OCI-LY3 (cell line): ENCODE results near the gene METAP1.

ENCODE experiments used
- H2AFZ ChIP-seq: fragments of 200-600, 300-600 bp; shearing (Covaris generic); 2 replicates; pipeline ENCODE4 v1.6.0; 2014; ENCODE audit warnings: antibody characterized with exemption, low read depth, low read length
- H3K27ac ChIP-seq: fragments of 200-600, 300-600 bp; sonication (generic); 2 replicates; pipeline ENCODE4 v1.5.1; 2014; ENCODE audit warnings: mild to moderate bottlenecking, low read length, moderate library complexity, mixed read lengths
- H3K27me3 ChIP-seq: fragments of 200-600, 300-600 bp; sonication (generic); 2 replicates; pipeline ENCODE4 v1.6.1; 2014; ENCODE audit warnings: low read depth, low read length, mixed read lengths
- H3K36me3 ChIP-seq: fragments of 200-600, 300-600 bp; sonication (generic); replicated peaks from 2 replicates; pipeline ENCODE3; 2014; ENCODE audit warnings: low read depth, low read length, mixed read lengths
- H3K4me1 ChIP-seq: fragments of 300-600, 200-600 bp; sonication (generic); 2 replicates; pipeline ENCODE4 v1.6.1; 2014; ENCODE audit warnings: low read length, mixed read lengths
- H3K4me2 ChIP-seq: fragments of 200-600, 300-600 bp; sonication (generic); 2 replicates; pipeline ENCODE4 v1.6.1; 2014; ENCODE audit warnings: low read length, mixed read lengths
- H3K4me3 ChIP-seq: fragments of 300-600, 200-600 bp; sonication (generic); 2 replicates; pipeline ENCODE4 v1.5.1; 2014; ENCODE audit warnings: antibody characterized with exemption, mild to moderate bottlenecking, low read length, moderate library complexity
- H3K79me2 ChIP-seq: fragments of 300-600, 200-600 bp; shearing (Covaris generic); 2 replicates; pipeline ENCODE4 v1.6.1; 2014; ENCODE audit warnings: mild to moderate bottlenecking, low read length, mixed read lengths
- H3K9ac ChIP-seq: fragments of 300-600, 200-600 bp; shearing (Covaris generic); 2 replicates; pipeline ENCODE4 v1.6.0; 2014; ENCODE audit warnings: mild to moderate bottlenecking, low read length, moderate library complexity
- H3K9me3 ChIP-seq: fragments of 200-600, 300-600 bp; shearing (Covaris generic); 2 replicates; pipeline ENCODE4 v1.6.1; 2014; ENCODE audit warnings: low read length, mixed read lengths; ENCODE audit not compliant: insufficient read depth
- H4K20me1 ChIP-seq: fragments of 200-600, 300-600 bp; sonication (generic); 2 replicates; pipeline ENCODE4 v1.6.1; 2016; ENCODE audit warnings: low read length, mixed read lengths; ENCODE audit not compliant: insufficient read depth
- CTCF ChIP-seq: fragments of 200-600, 300-600 bp; sonication (generic); IDR thresholded peaks from 2 replicates; pipeline ENCODE4 v1.5.1; 2014; ENCODE audit warnings: antibody characterized with exemption, low read length, low read depth
- EZH2phosphoT487 ChIP-seq: fragments of 200-600 bp; shearing (Covaris generic); IDR thresholded peaks from 2 replicates; pipeline ENCODE4 v1.6.1; 2018; ENCODE audit warnings: antibody characterized with exemption, mixed run types, low read depth

METAP1 gene

GRCh38 chr4:98993419-98994071 lies 2.0 kb upstream of the METAP1 start:
- Histone ChIP-seq H3K9ac (no peak overlapping the region), H3K4me1 (peaks cover 13% of the 10 kb centered on the region), H4K20me1 (peaks cover 13% of the 10 kb centered on the region), H3K4me3 (no peak overlapping the region), H2AFZ (no peak overlapping the region), H3K27ac (no peak overlapping the region), H3K27me3 (no peaks in the 10 kb centered on the region), H3K9me3 (no peaks in the 10 kb centered on the region), H3K79me2 (peaks cover 30% of the 10 kb centered on the region), H3K36me3 (no peaks in the 10 kb centered on the region), H3K4me2 (no peak overlapping the region)
- no peak for TF ChIP-seq EZH2phosphoT487
- no peak for TF ChIP-seq CTCF

GRCh38 chr4:98994474-98995182 lies 893 bp upstream of the METAP1 start:
- Histone ChIP-seq H3K9ac (peak overlapping the region; percentile 73), H2AFZ (peak overlapping the region; percentile 99), H3K4me2 (peak overlapping the region; percentile 81), H3K79me2 (peaks cover 41% of the 10 kb centered on the region), H3K36me3 (no peaks in the 10 kb centered on the region), H3K4me1 (peaks cover 13% of the 10 kb centered on the region), H3K27ac (peak overlapping the region; percentile 57), H3K27me3 (no peaks in the 10 kb centered on the region), H3K4me3 (peak overlapping the region; percentile 90), H3K9me3 (no peaks in the 10 kb centered on the region), H4K20me1 (peaks cover 20% of the 10 kb centered on the region)
- TF ChIP-seq EZH2phosphoT487: no peak
- TF ChIP-seq CTCF: no peak

GRCh38 chr4:98996056-98996764 lies 689 bp downstream of the METAP1 start:
- Histone ChIP-seq H3K4me3 (peak overlapping the region; percentile 88), H3K9me3 (no peaks in the 10 kb centered on the region), H3K27ac (peak overlapping the region; percentile 73), H3K4me2 (peak overlapping the region; percentile 87), H3K27me3 (no peaks in the 10 kb centered on the region), H3K79me2 (peaks cover 57% of the 10 kb centered on the region), H3K9ac (peak overlapping the region; percentile 88), H3K4me1 (peaks cover 13% of the 10 kb centered on the region), H4K20me1 (peaks cover 33% of the 10 kb centered on the region), H2AFZ (no peak overlapping the region), H3K36me3 (no peaks in the 10 kb centered on the region)
- TF ChIP-seq EZH2phosphoT487: no peak
- no peak for TF ChIP-seq CTCF

- peak overlapping the region; percentile 87 for H3K4me2 ChIP-seq
- peaks cover 39% of the 10 kb centered on the region for H4K20me1 ChIP-seq
- no peak overlapping the region for H2AFZ ChIP-seq
- no peaks in the 10 kb centered on the region for H3K36me3 ChIP-seq
- TF ChIP-seq CTCF (no peak), EZH2phosphoT487 (no peak)
- H3K4me3 ChIP-seq: peak overlapping the region; percentile 88
- peaks cover 62% of the 10 kb centered on the region for H3K79me2 ChIP-seq
- H3K27me3 ChIP-seq: no peaks in the 10 kb centered on the region
- H3K27ac ChIP-seq: no peak overlapping the region
- H3K4me1 ChIP-seq: peaks cover 13% of the 10 kb centered on the region
- H3K9ac ChIP-seq: peak overlapping the region; percentile 88
- no peaks in the 10 kb centered on the region for H3K9me3 ChIP-seq
These were observed 1.2 kb downstream of the METAP1 start for GRCh38 chr4:98996765-98997068.
